ENCODE results near the gene CSNK2A2.

CSNK2A2 gene

DNA sequence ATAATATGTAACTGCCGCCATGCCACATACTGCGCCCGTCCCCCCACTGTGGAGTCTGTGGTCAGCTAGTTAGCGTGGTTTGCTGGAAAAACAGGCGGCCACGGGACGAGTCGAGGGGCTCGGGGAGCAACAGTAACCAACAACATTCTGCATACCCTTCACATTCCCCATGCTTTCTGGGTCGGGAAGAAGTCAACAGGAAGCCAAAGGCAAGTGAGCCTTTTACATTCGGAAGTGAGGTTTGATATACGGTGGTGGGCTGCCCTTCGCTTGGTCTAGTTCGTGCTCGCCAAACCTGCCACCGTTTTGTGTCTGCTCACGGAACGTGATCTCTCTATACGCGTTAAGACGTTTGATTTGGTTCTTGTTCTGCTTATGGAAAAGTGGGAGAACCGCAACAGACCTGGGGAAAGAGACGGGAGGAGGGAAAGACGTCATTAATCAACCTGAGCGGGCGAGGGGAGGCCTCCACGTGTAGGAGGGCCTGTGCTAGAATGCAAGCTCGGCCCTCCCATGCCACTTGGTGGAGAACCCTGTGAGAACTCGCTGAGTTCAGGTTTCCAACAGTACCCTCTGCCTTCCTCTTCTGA, 39.9 kb downstream of the CSNK2A2 start:
- Histone ChIP-seq H3K4me1 (ENCODE audit: insufficient read depth, insufficient read length) (no peaks in the 10 kb centered on the region), H3K36me3 (ENCODE audit: insufficient read depth, insufficient read length, low read length) (peaks cover 55% of the 10 kb centered on the region), H3K9ac (ENCODE audit: insufficient read length, low read depth) (no peak overlapping the region), H3K27me3 (ENCODE audit: insufficient read depth, insufficient read length) (no peaks in the 10 kb centered on the region), H3K4me3 (ENCODE audit: insufficient read length, low read depth) (no peak overlapping the region), H3K9me3 (ENCODE audit: insufficient read depth, low read length) (no peaks in the 10 kb centered on the region)
- DNase-seq (ENCODE audit: low read depth, low spot score): no peak
- TF ChIP-seq ZNF274 (IDR thresholded peaks at IDR 0.05; ENCODE audit: low read depth, low read length) (no peak), SUZ12 (IDR thresholded peaks at IDR 0.05; ENCODE audit: extremely low read depth, insufficient read depth, insufficient read length) (no peak), YY1 (IDR thresholded peaks at IDR 0.05; ENCODE audit: insufficient read depth, insufficient read length) (no peak)

DNA sequence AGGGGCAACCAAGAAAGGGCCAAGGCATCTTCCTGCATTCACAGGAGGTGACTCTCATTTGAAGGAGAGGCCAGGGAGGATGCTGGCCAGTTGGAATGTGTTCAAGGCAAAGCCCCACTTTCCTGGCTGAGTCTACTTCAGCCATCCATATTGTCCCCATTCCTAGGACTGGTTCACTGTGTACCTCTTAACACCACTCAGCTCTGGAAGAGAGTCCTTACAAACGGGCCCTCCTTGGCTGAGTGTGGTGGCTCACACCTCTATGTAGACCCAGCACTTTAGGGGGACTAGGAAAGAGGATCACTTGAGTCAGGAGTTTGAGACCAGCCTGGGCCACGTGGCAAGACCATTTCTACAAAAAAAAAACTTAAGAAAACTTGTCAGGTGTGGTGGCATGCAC, 40.7 kb downstream of the CSNK2A2 start:
- Histone ChIP-seq H3K9me3 (ENCODE audit: insufficient read depth, low read length) (no peaks in the 10 kb centered on the region), H3K4me3 (ENCODE audit: insufficient read length, low read depth) (no peak overlapping the region), H3K4me1 (ENCODE audit: insufficient read depth, insufficient read length) (no peaks in the 10 kb centered on the region), H3K27me3 (ENCODE audit: insufficient read depth, insufficient read length) (no peaks in the 10 kb centered on the region), H3K36me3 (ENCODE audit: insufficient read depth, insufficient read length, low read length) (peaks cover 47% of the 10 kb centered on the region), H3K9ac (ENCODE audit: insufficient read length, low read depth) (no peak overlapping the region)
- no peak for TF ChIP-seq YY1 (IDR thresholded peaks at IDR 0.05; ENCODE audit: insufficient read depth, insufficient read length)
- no peak for TF ChIP-seq SUZ12 (IDR thresholded peaks at IDR 0.05; ENCODE audit: extremely low read depth, insufficient read depth, insufficient read length)
- no peak for TF ChIP-seq ZNF274 (IDR thresholded peaks at IDR 0.05; ENCODE audit: low read depth, low read length)
- no peak for DNase-seq (ENCODE audit: low read depth, low spot score)

DNA sequence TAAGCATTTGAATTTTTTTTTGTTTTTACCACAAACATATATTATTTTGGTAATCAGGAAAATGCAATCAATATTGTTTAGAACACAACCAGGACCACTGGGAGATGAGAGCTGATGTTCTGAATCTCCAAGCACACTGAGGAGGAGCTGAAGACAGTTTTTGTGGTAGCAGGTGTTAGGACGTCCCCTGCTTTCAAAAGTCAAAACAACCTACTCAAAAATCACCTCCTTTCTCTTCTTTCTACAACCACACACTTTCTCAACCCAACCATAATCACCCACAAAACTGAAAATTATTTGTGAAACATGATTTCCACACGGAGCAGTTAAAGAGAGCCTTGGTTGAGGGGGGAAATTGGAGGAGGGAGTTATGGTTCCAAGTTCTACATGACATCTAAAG, 42.1 kb downstream of the CSNK2A2 start:
- H3K4me3 ChIP-seq (ENCODE audit: insufficient read length, low read depth): no peak overlapping the region
- DNase-seq (ENCODE audit: low read depth, low spot score): no peak
- no peak overlapping the region for H3K9ac ChIP-seq (ENCODE audit: insufficient read length, low read depth)
- peaks cover 33% of the 10 kb centered on the region for H3K36me3 ChIP-seq (ENCODE audit: insufficient read depth, insufficient read length, low read length)
- TF ChIP-seq YY1 (IDR thresholded peaks at IDR 0.05; ENCODE audit: insufficient read depth, insufficient read length) (no peak), SUZ12 (IDR thresholded peaks at IDR 0.05; ENCODE audit: extremely low read depth, insufficient read depth, insufficient read length) (no peak), ZNF274 (IDR thresholded peaks at IDR 0.05; ENCODE audit: low read depth, low read length) (no peak)
- no peaks in the 10 kb centered on the region for H3K9me3 ChIP-seq (ENCODE audit: insufficient read depth, low read length)
- no peaks in the 10 kb centered on the region for H3K27me3 ChIP-seq (ENCODE audit: insufficient read depth, insufficient read length)
- H3K4me1 ChIP-seq (ENCODE audit: insufficient read depth, insufficient read length): no peaks in the 10 kb centered on the region

DNA sequence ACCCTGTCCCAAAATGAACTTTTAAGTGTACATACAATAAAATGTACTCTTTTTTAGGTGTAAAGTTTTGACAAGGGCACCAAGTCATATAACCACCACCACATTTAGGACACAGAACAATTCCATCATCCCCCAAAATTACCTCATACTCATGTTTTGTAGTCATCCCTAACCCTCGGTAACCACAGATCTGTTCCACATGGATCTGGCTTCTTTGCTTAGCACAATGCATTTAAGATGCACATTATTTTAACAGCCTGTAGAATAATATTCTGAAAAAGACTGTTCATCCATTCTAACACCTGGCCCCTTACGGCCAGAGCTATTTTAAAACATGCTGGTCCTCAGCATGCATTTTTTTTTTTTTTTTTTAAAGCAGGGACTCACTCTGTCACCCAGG, 43.6 kb downstream of the CSNK2A2 start:
- Histone ChIP-seq H3K27me3 (ENCODE audit: insufficient read depth, insufficient read length) (no peaks in the 10 kb centered on the region), H3K36me3 (ENCODE audit: insufficient read depth, insufficient read length, low read length) (peaks cover 19% of the 10 kb centered on the region)
- no peak for DNase-seq (ENCODE audit: low read depth, low spot score)

DNA sequence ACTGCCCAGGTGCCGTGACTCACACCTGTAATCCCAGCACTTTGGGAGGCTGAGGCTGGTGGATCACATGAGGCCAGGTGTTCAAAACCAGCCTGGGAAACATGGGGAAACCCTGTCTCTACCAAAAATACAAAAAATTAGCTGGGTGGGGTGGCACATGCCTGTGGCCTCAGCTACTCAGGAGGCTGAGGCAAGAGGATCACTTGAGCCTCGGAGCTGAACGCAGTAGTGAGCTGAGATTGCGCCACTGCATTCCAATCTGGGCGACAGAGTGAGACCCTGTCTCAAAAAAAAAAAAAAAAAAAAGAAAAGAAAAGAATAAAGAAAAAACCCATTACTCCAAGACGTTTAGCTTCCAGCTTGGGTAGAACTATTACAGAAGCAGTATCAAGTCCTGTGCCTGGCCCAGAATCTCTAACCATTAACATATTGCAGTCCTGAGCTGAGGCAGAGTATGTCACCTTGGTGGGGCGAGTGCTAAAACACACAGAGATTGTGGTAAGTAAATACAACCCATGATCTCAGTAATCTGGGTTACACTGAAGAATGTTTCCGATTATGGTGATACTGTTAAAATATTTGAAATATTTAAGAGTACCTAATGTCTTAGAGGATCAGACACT, 45.5 kb downstream of the CSNK2A2 start:
- H3K27me3 ChIP-seq (ENCODE audit: insufficient read depth, insufficient read length): no peaks in the 10 kb centered on the region
- H3K36me3 ChIP-seq (ENCODE audit: insufficient read depth, insufficient read length, low read length): peaks cover 4% of the 10 kb centered on the region
- no peak overlapping the region for H3K9ac ChIP-seq (ENCODE audit: insufficient read length, low read depth)
- no peaks in the 10 kb centered on the region for H3K4me1 ChIP-seq (ENCODE audit: insufficient read depth, insufficient read length)
- TF ChIP-seq SUZ12 (IDR thresholded peaks at IDR 0.05; ENCODE audit: extremely low read depth, insufficient read depth, insufficient read length): no peak
- no peak for TF ChIP-seq ZNF274 (IDR thresholded peaks at IDR 0.05; ENCODE audit: low read depth, low read length)
- no peak for TF ChIP-seq YY1 (IDR thresholded peaks at IDR 0.05; ENCODE audit: insufficient read depth, insufficient read length)
- no peak overlapping the region for H3K4me3 ChIP-seq (ENCODE audit: insufficient read length, low read depth)
- no peak for DNase-seq (ENCODE audit: low read depth, low spot score)
- H3K9me3 ChIP-seq (ENCODE audit: insufficient read depth, low read length): no peaks in the 10 kb centered on the region

More for the DNA sequence above, 43.6 kb downstream of the CSNK2A2 start:
- Histone ChIP-seq H3K9ac (ENCODE audit: insufficient read length, low read depth) (no peak overlapping the region), H3K4me3 (ENCODE audit: insufficient read length, low read depth) (no peak overlapping the region), H3K4me1 (ENCODE audit: insufficient read depth, insufficient read length) (no peaks in the 10 kb centered on the region), H3K9me3 (ENCODE audit: insufficient read depth, low read length) (no peaks in the 10 kb centered on the region)
- TF ChIP-seq SUZ12 (IDR thresholded peaks at IDR 0.05; ENCODE audit: extremely low read depth, insufficient read depth, insufficient read length) (no peak), YY1 (IDR thresholded peaks at IDR 0.05; ENCODE audit: insufficient read depth, insufficient read length) (no peak), ZNF274 (IDR thresholded peaks at IDR 0.05; ENCODE audit: low read depth, low read length) (no peak)

DNA sequence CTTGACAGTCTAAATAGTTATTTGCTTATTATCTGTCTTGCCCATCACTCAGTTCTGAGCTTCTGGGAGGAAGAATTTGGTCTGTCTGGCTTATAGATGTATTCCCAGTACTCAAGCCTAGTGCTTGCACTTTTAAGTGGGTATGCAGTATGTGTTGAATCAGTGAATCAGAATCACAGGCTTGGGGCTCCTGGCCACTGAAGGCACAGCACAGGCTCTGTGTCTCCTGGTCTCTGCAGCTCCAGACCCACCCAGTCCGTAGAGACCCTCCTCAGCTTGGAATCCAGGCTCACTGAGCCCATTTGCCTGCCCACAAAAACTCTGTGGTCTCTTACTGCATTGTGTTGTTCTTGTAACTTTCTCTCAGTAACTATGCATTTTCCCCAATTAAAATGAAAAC, 49.4 kb downstream of the CSNK2A2 start:
- TF ChIP-seq YY1 (IDR thresholded peaks at IDR 0.05; ENCODE audit: insufficient read depth, insufficient read length): no peak
- no peak for TF ChIP-seq SUZ12 (IDR thresholded peaks at IDR 0.05; ENCODE audit: extremely low read depth, insufficient read depth, insufficient read length)
- no peak for TF ChIP-seq ZNF274 (IDR thresholded peaks at IDR 0.05; ENCODE audit: low read depth, low read length)
- DNase-seq (ENCODE audit: low read depth, low spot score): no peak
- no peaks in the 10 kb centered on the region for H3K9me3 ChIP-seq (ENCODE audit: insufficient read depth, low read length)
- no peaks in the 10 kb centered on the region for H3K36me3 ChIP-seq (ENCODE audit: insufficient read depth, insufficient read length, low read length)
- H3K4me1 ChIP-seq (ENCODE audit: insufficient read depth, insufficient read length): no peaks in the 10 kb centered on the region
- H3K9ac ChIP-seq (ENCODE audit: insufficient read length, low read depth): no peak overlapping the region
- H3K27me3 ChIP-seq (ENCODE audit: insufficient read depth, insufficient read length): no peaks in the 10 kb centered on the region
- no peak overlapping the region for H3K4me3 ChIP-seq (ENCODE audit: insufficient read length, low read depth)

DNA sequence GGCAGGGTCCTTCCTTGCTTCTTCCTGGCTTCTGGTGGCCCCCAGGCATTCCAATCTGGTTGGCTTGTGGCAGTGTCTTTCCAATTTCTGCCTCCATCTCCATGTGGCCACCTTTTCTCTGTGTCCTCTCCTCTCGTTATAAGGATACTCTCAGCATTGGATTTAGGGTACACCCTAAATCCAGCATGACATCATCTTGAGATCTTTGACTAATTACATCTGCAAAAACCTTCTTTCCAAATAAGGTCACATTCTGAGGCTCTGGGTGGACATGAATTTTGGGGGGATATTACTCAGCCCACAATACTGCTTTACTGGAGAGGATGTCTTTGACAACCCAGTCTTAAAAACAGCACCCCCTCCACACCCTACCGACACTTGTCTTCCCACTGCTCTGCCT, 49.8 kb downstream of the CSNK2A2 start:
- Histone ChIP-seq H3K4me1 (ENCODE audit: insufficient read depth, insufficient read length) (no peaks in the 10 kb centered on the region), H3K4me3 (ENCODE audit: insufficient read length, low read depth) (no peak overlapping the region), H3K9me3 (ENCODE audit: insufficient read depth, low read length) (no peaks in the 10 kb centered on the region), H3K36me3 (ENCODE audit: insufficient read depth, insufficient read length, low read length) (no peaks in the 10 kb centered on the region), H3K9ac (ENCODE audit: insufficient read length, low read depth) (no peak overlapping the region), H3K27me3 (ENCODE audit: insufficient read depth, insufficient read length) (no peaks in the 10 kb centered on the region)
- no peak for TF ChIP-seq SUZ12 (IDR thresholded peaks at IDR 0.05; ENCODE audit: extremely low read depth, insufficient read depth, insufficient read length)
- no peak for TF ChIP-seq YY1 (IDR thresholded peaks at IDR 0.05; ENCODE audit: insufficient read depth, insufficient read length)
- no peak for TF ChIP-seq ZNF274 (IDR thresholded peaks at IDR 0.05; ENCODE audit: low read depth, low read length)
- no peak for DNase-seq (ENCODE audit: low read depth, low spot score)
